ENCODE measurements around the gene CAPN12. TPM values are rescaled to one million over a fixed set of nuclear protein-coding genes. Genes with fewer than 3 reads are reported as not detected.

The CAPN12 gene
- total RNA-seq, 5 donors from 2014 or later (not counting 1 experiment from before 2014, with no cell fraction given), result 2.5 to 13.8 (median 8.8) TPM

DNA sequence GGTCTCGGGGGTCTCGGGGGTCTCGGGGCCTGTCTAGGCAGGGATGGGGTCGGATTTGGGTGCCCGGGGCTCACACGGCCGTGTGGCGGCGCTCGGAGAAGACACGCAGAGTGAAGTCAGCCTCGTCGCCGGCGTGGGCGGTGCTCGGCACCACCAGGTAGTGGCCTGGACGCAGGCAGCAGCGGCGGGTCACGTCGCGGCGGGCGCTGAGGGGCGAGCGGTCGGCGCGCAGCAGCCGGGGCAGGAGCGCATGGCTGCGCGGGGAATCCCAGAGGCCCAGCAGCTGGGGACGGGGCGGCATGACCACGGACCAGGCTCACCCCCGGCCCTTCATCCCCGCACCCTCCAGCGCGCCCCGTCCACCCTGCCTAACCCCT lies 8.2 kb downstream of the CAPN12 start:
- peak in 33 of 35 experiments; percentile 29 to 83 (median 51) for DNase-seq
- H3K4me3 ChIP-seq (ENCODE audit: control insufficient read depth in 1 of 2, extremely low read depth in 1 of 2, low read length in 1 of 2), result peak overlapping the region; percentile 23 to 34
- H3K27me3 ChIP-seq (replicated peaks in 1 of 2; ENCODE audit: control insufficient read depth in 2 of 2, extremely low read depth in 1 of 2, insufficient read depth in 2 of 2, low read length in 1 of 2), result peaks cover 0 to 5% of the 10 kb centered on the region in 2 experiments
- peaks cover 42 to 57% (median 51%) of the 10 kb centered on the region in 3 donors for H3K4me1 Mint-ChIP-seq
- H3K9me3 ChIP-seq, result no peaks in the 10 kb centered on the region
- H3K27ac Mint-ChIP-seq, result peak overlapping the region in 1 of 2 donors; percentile 11
- CTCF ChIA-PET, result no interaction called here
- ATAC-seq (replicated peaks in 1 of 4), result peak; percentile 37 to 50 (median 41)
- H3K36me3 Mint-ChIP-seq, result no peaks in the 10 kb centered on the region
- H3K4me3 Mint-ChIP-seq, result peak overlapping the region; percentile 46 to 59 (median 50)
- no peaks in the 10 kb centered on the region for H3K36me3 ChIP-seq (ENCODE audit: control insufficient read depth in 2 of 2, extremely low read depth in 1 of 2, insufficient read depth in 1 of 2, low read length in 1 of 2)
- peak overlapping the region; percentile 34 for H3K27ac ChIP-seq (ENCODE audit: low read length)
- POLR2A ChIA-PET, result no interaction called here
- peaks cover 11 to 72% of the 10 kb centered on the region in 2 experiments for H3K4me1 ChIP-seq (ENCODE audit: control insufficient read depth in 1 of 2, extremely low read depth in 1 of 2, insufficient read depth in 2 of 2, low read length in 2 of 2)
- WGBS (ENCODE audit: insufficient coverage), result under 1% methylated on average over 33 of the region's 42 CpGs
- no peaks in the 10 kb centered on the region for H3K9me3 Mint-ChIP-seq
- H3K27me3 Mint-ChIP-seq, result no peaks in the 10 kb centered on the region

- Histone ChIP-seq H3K4me3 (ENCODE audit: control insufficient read depth in 1 of 2, extremely low read depth in 1 of 2, low read length in 1 of 2) (peak overlapping the region in 1 of 2 donors; percentile 51), H3K27ac (ENCODE audit: low read length) (peak overlapping the region; percentile 71), H3K9me3 (no peaks in the 10 kb centered on the region), H3K4me1 (ENCODE audit: control insufficient read depth in 1 of 2, extremely low read depth in 1 of 2, insufficient read depth in 2 of 2, low read length in 2 of 2) (peaks cover 11 to 71% of the 10 kb centered on the region in 2 experiments), H3K27me3 (replicated peaks in 1 of 2; ENCODE audit: control insufficient read depth in 2 of 2, extremely low read depth in 1 of 2, insufficient read depth in 2 of 2, low read length in 1 of 2) (peaks cover 0 to 5% of the 10 kb centered on the region in 2 experiments), H3K36me3 (ENCODE audit: control insufficient read depth in 2 of 2, extremely low read depth in 1 of 2, insufficient read depth in 1 of 2, low read length in 1 of 2) (no peaks in the 10 kb centered on the region)
- peak in 21 of 35 experiments; percentile 14 to 60 (median 31) for DNase-seq
- peaks cover 2% of the 10 kb centered on the region for H3K36me3 Mint-ChIP-seq
- H3K4me3 Mint-ChIP-seq, result peak overlapping the region; percentile 59 to 65 (median 61)
- ChIA-PET CTCF (interaction anchor here in 1 of 2 donors (2.8 kb wide), 1 partner anchor 195 kb away, joined by 9 read pairs; the partner anchor contains the start of genes MRPS12 and SARS2), POLR2A (no interaction called here)
- ATAC-seq (replicated peaks in 1 of 4), result peak; percentile 13 to 28 (median 20)
- no peaks in the 10 kb centered on the region for H3K9me3 Mint-ChIP-seq
- no peaks in the 10 kb centered on the region for H3K27me3 Mint-ChIP-seq
- WGBS (ENCODE audit: insufficient coverage), result no CpG with 5 or more reads among the region's 18 CpGs
- H3K4me1 Mint-ChIP-seq, result peaks cover 43 to 59% (median 53%) of the 10 kb centered on the region in 3 donors
- H3K27ac Mint-ChIP-seq, result peak overlapping the region; percentile 88 to 90
These were observed 9.0 kb downstream of the CAPN12 start for GRCh38 chr19:38735257-38735686.

- ATAC-seq (replicated peaks in 1 of 4) (peak; percentile 14 to 52 (median 46)), DNase-seq (peak in 19 of 35 experiments; percentile 13 to 71 (median 33))
- Mint-ChIP-seq H3K4me3 (peak overlapping the region; percentile 59 to 65 (median 61)), H3K27me3 (no peaks in the 10 kb centered on the region), H3K36me3 (peaks cover 3% of the 10 kb centered on the region), H3K27ac (peak overlapping the region; percentile 88 to 90), H3K9me3 (no peaks in the 10 kb centered on the region), H3K4me1 (peaks cover 44 to 65% (median 54%) of the 10 kb centered on the region in 3 donors)
- no peaks in the 10 kb centered on the region for H3K9me3 ChIP-seq
- H3K27ac ChIP-seq (ENCODE audit: low read length), result peak overlapping the region; percentile 71
- ChIA-PET CTCF (interaction anchor here in 1 of 2 donors (2.8 kb wide), 1 partner anchor 196 kb away, joined by 9 read pairs; the partner anchor contains the start of genes MRPS12 and SARS2), POLR2A (no interaction called here)
- peaks cover 11 to 68% of the 10 kb centered on the region in 2 experiments for H3K4me1 ChIP-seq (ENCODE audit: control insufficient read depth in 1 of 2, extremely low read depth in 1 of 2, insufficient read depth in 2 of 2, low read length in 2 of 2)
- 21% methylated on average over 8 of the region's 13 CpGs for WGBS (ENCODE audit: insufficient coverage)
- H3K4me3 ChIP-seq (ENCODE audit: control insufficient read depth in 1 of 2, extremely low read depth in 1 of 2, low read length in 1 of 2), result peak overlapping the region in 1 of 2 donors; percentile 51
- peaks cover 0 to 5% of the 10 kb centered on the region in 2 experiments for H3K27me3 ChIP-seq (replicated peaks in 1 of 2; ENCODE audit: control insufficient read depth in 2 of 2, extremely low read depth in 1 of 2, insufficient read depth in 2 of 2, low read length in 1 of 2)
- no peaks in the 10 kb centered on the region for H3K36me3 ChIP-seq (ENCODE audit: control insufficient read depth in 2 of 2, extremely low read depth in 1 of 2, insufficient read depth in 1 of 2, low read length in 1 of 2)
These were observed 9.6 kb downstream of the CAPN12 start for GRCh38 chr19:38734426-38735256.

DNA sequence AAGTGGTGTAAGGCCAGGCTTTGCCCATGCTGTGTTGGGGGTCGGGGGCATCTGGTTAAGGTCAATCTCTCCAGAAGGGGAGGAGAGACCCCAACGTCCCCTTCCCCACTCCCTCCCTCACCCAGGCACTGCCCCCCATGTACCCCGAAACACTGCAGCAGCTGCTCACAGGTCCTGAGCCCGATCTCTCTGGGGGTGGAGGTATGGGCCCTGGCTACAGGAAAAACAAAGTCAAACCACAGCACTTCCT lies 10.2 kb downstream of the CAPN12 start:
- ATAC-seq (replicated peaks in 1 of 4) (peak in 1 of 4 experiments; percentile 11), DNase-seq (no peak)
- Mint-ChIP-seq H3K9me3 (no peaks in the 10 kb centered on the region), H3K27me3 (no peaks in the 10 kb centered on the region), H3K27ac (peak overlapping the region; percentile 88 to 90), H3K4me1 (peaks cover 43 to 62% (median 51%) of the 10 kb centered on the region in 3 donors), H3K4me3 (peak overlapping the region; percentile 59 to 65 (median 61)), H3K36me3 (peaks cover 6% of the 10 kb centered on the region)
- H3K27me3 ChIP-seq (replicated peaks in 1 of 2; ENCODE audit: control insufficient read depth in 2 of 2, extremely low read depth in 1 of 2, insufficient read depth in 2 of 2, low read length in 1 of 2), result peaks cover 0 to 5% of the 10 kb centered on the region in 2 experiments
- no CpG with 5 or more reads among the region's 4 CpGs for WGBS (ENCODE audit: insufficient coverage)
- no peaks in the 10 kb centered on the region for H3K36me3 ChIP-seq (ENCODE audit: control insufficient read depth in 2 of 2, extremely low read depth in 1 of 2, insufficient read depth in 1 of 2, low read length in 1 of 2)
- peak overlapping the region in 1 of 2 donors; percentile 51 for H3K4me3 ChIP-seq (ENCODE audit: control insufficient read depth in 1 of 2, extremely low read depth in 1 of 2, low read length in 1 of 2)
- H3K27ac ChIP-seq (ENCODE audit: low read length), result peak overlapping the region; percentile 71
- ChIA-PET CTCF (interaction anchor here in 1 of 2 donors (2.8 kb wide), 1 partner anchor 196 kb away, joined by 9 read pairs; the partner anchor contains the start of genes MRPS12 and SARS2), POLR2A (no interaction called here)
- H3K4me1 ChIP-seq (ENCODE audit: control insufficient read depth in 1 of 2, extremely low read depth in 1 of 2, insufficient read depth in 2 of 2, low read length in 2 of 2), result peaks cover 11 to 65% of the 10 kb centered on the region in 2 experiments
- no peaks in the 10 kb centered on the region for H3K9me3 ChIP-seq

- ChIA-PET POLR2A (no interaction called here), CTCF (interaction anchor here (0.7 to 2.8 kb wide), 2 partner anchors 197 to 208 kb away, joined by 3 to 9 read pairs; partner anchors contain the start of genes MRPS12 (in 1 of the 2) and SARS2 (in 1 of the 2))
- DNase-seq (peak in 1 of 35 experiments; percentile 32), ATAC-seq (replicated peaks in 1 of 4) (no peak)
- H3K9me3 Mint-ChIP-seq, result no peaks in the 10 kb centered on the region
- H3K27me3 Mint-ChIP-seq, result no peaks in the 10 kb centered on the region
- H3K27ac ChIP-seq (ENCODE audit: low read length), result peak overlapping the region; percentile 71
- H3K36me3 Mint-ChIP-seq, result peaks cover 6% of the 10 kb centered on the region
- no peaks in the 10 kb centered on the region for H3K36me3 ChIP-seq (ENCODE audit: control insufficient read depth in 2 of 2, extremely low read depth in 1 of 2, insufficient read depth in 1 of 2, low read length in 1 of 2)
- peak overlapping the region in 1 of 2 donors; percentile 51 for H3K4me3 ChIP-seq (ENCODE audit: control insufficient read depth in 1 of 2, extremely low read depth in 1 of 2, low read length in 1 of 2)
- H3K4me3 Mint-ChIP-seq, result peak overlapping the region in 2 of 3 donors; percentile 13 to 59
- peak overlapping the region; percentile 88 to 90 for H3K27ac Mint-ChIP-seq
- H3K9me3 ChIP-seq, result no peaks in the 10 kb centered on the region
- H3K27me3 ChIP-seq (replicated peaks in 1 of 2; ENCODE audit: control insufficient read depth in 2 of 2, extremely low read depth in 1 of 2, insufficient read depth in 2 of 2, low read length in 1 of 2), result peaks cover 0 to 5% of the 10 kb centered on the region in 2 experiments
- peaks cover 43 to 57% (median 48%) of the 10 kb centered on the region in 3 donors for H3K4me1 Mint-ChIP-seq
- 51% methylated on average over 4 of the region's 6 CpGs for WGBS (ENCODE audit: insufficient coverage)
- H3K4me1 ChIP-seq (ENCODE audit: control insufficient read depth in 1 of 2, extremely low read depth in 1 of 2, insufficient read depth in 2 of 2, low read length in 2 of 2), result peaks cover 11 to 60% of the 10 kb centered on the region in 2 experiments
These were observed 10.6 kb downstream of the CAPN12 start for GRCh38 chr19:38733493-38734175.

DNA sequence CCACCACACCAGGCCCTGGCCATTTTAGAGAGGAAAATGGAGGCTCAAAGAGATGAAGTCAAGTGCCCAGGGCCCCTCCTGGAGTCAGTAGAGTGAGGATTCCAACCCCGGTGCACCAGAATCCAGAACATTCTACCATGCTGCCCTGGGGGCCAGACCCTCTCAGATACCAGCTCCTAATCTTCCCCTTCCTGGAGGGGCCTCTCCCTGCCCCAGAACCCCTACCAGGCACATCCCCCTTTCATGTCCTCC lies 11.1 kb downstream of the CAPN12 start:
- Histone ChIP-seq H3K27ac (ENCODE audit: low read length) (peak overlapping the region; percentile 71), H3K9me3 (no peaks in the 10 kb centered on the region), H3K36me3 (ENCODE audit: control insufficient read depth in 2 of 2, extremely low read depth in 1 of 2, insufficient read depth in 1 of 2, low read length in 1 of 2) (no peaks in the 10 kb centered on the region), H3K4me3 (ENCODE audit: control insufficient read depth in 1 of 2, extremely low read depth in 1 of 2, low read length in 1 of 2) (no peak overlapping the region), H3K27me3 (replicated peaks in 1 of 2; ENCODE audit: control insufficient read depth in 2 of 2, extremely low read depth in 1 of 2, insufficient read depth in 2 of 2, low read length in 1 of 2) (peaks cover 0 to 5% of the 10 kb centered on the region in 2 experiments), H3K4me1 (ENCODE audit: control insufficient read depth in 1 of 2, extremely low read depth in 1 of 2, insufficient read depth in 2 of 2, low read length in 2 of 2) (peaks cover 11 to 56% of the 10 kb centered on the region in 2 experiments)
- H3K27ac Mint-ChIP-seq, result peak overlapping the region; percentile 88 to 90
- ChIA-PET POLR2A (no interaction called here), CTCF (interaction anchor here (0.5 to 2.8 kb wide), 3 partner anchors 13 to 209 kb away, joined by 3 to 9 read pairs (median 3); partner anchors contain the start of genes MRPS12 (in 1 of the 2) and SARS2 (in 1 of the 2))
- ATAC-seq (replicated peaks in 1 of 4), result no peak
- DNase-seq, result no peak
- H3K4me1 Mint-ChIP-seq, result peaks cover 41 to 54% (median 45%) of the 10 kb centered on the region in 3 donors
- WGBS (ENCODE audit: insufficient coverage), result no CpG with 5 or more reads among the region's 1 CpG
- H3K27me3 Mint-ChIP-seq, result no peaks in the 10 kb centered on the region
- no peak overlapping the region for H3K4me3 Mint-ChIP-seq
- H3K9me3 Mint-ChIP-seq, result no peaks in the 10 kb centered on the region
- peaks cover 6% of the 10 kb centered on the region for H3K36me3 Mint-ChIP-seq
